ENCODE data around the gene PDLIM5.

PDLIM5 gene

DNA sequence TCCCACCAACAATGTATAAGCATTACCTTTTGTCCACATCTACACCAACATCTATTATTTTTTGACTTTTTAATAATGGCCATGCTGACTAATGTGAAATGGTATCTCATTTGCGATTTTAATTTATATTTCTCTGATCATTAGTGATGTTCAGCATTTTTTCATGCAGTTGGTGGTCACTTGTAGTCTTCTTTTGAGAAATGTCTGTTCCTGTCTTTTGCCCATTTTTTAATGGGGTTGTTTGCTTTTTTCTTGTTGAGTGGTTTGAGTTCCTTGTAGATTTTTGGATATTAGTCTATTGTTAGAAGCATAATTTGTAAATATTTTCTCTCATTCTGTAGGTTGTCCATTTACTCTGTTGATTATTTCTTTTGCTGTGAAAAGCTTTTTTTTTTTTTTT lies 36.8 kb upstream of the PDLIM5 start:
- H3K27me3 Mint-ChIP-seq, result peaks cover 37% of the 10 kb centered on the region
- H3K9me3 Mint-ChIP-seq, result no peaks in the 10 kb centered on the region
- no peak for DNase-seq
- no peak overlapping the region for H3K4me3 Mint-ChIP-seq
- H3K27ac Mint-ChIP-seq, result no peak overlapping the region
- no peaks in the 10 kb centered on the region for H3K36me3 Mint-ChIP-seq (ENCODE audit: low read depth)
- no peaks in the 10 kb centered on the region for H3K4me1 Mint-ChIP-seq (ENCODE audit: low read depth)

DNA sequence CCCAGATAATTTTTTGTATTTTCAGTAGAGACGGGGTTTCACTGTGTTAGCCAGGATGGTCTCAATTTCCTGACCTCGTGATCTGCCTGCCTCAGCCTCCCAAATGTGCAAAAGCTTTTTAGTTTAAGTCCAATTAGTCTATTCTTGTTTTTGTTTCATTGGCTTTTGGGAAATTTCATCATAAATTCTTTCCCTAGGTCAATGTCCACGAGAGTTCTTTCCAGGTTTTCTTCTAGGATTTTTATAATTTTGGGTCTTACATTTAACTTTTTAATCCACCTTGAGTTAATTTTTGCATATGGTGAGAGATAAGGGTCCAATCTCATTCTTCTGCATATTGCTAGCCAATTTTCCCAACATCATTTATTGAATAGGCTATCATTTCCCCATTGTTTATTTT lies 36.3 kb upstream of the PDLIM5 start:
- Mint-ChIP-seq H3K9me3 (no peaks in the 10 kb centered on the region), H3K27me3 (peaks cover 37% of the 10 kb centered on the region), H3K27ac (no peak overlapping the region), H3K36me3 (ENCODE audit: low read depth) (no peaks in the 10 kb centered on the region), H3K4me3 (no peak overlapping the region), H3K4me1 (ENCODE audit: low read depth) (no peaks in the 10 kb centered on the region)
- no peak for DNase-seq

DNA sequence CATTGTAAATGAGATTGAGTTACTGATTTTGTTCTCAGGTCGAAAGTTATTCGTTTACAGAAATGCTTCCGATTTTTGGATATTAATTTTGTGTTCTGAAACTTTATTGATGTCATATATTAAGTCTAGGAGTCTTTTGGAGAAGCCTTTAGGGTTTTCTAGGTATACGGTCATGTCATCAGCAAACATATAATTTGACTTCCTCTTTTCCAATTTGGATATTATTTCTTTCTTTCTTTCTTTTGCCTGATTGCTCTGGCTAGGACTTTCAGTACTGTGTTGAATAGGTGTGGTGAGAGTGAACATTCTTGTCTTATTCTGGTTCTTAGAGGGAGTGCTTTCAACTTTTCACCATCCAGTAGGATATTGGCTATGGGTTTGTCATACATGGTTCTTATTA lies 35.4 kb upstream of the PDLIM5 start:
- Mint-ChIP-seq H3K4me1 (ENCODE audit: low read depth) (no peaks in the 10 kb centered on the region), H3K9me3 (no peaks in the 10 kb centered on the region), H3K36me3 (ENCODE audit: low read depth) (no peaks in the 10 kb centered on the region), H3K4me3 (no peak overlapping the region), H3K27ac (no peak overlapping the region), H3K27me3 (peaks cover 43% of the 10 kb centered on the region)
- no peak for DNase-seq

DNA sequence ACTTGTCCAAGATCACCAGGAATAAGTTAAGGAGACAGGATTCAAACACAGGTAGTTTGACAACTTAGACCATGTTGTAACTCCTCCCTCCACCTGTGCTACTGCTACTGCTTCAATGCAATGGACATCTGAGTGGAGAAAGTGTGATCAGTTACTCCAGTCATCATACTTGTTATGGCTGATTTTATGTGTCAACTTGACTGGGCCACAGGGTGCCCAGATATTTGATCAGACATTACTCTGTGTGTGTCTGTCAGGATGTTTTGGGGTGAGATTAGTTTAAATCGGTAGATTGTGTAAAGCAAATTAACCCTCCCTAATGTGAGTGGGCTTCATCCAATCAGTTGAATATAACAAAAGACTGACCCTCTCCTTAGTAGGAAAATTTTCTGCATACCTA lies 34.8 kb upstream of the PDLIM5 start:
- H3K9me3 Mint-ChIP-seq, result no peaks in the 10 kb centered on the region
- H3K36me3 Mint-ChIP-seq (ENCODE audit: low read depth), result no peaks in the 10 kb centered on the region
- H3K27me3 Mint-ChIP-seq, result peaks cover 44% of the 10 kb centered on the region
- no peak for DNase-seq
- H3K4me3 Mint-ChIP-seq, result no peak overlapping the region
- H3K27ac Mint-ChIP-seq, result no peak overlapping the region
- H3K4me1 Mint-ChIP-seq (ENCODE audit: low read depth), result no peaks in the 10 kb centered on the region

DNA sequence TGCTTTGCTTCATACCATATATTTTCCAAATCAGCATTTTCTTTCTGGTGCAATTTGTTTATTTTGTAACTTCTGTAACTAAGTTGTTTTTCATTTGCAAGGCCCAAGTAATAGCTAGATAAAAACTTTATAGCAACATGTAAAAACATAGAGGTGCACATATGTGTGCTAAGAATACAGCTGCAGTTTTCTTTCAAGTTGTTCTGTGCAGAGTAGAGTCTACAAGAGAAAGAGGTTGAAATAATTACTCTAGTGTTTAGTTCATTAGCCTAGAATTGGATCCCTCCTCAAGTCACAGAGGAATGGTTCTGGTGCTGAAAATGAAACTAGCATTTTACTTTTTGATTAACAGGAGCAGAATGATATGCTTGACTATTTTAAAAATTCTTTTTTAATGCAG lies 32.2 kb upstream of the PDLIM5 start:
- Mint-ChIP-seq H3K4me1 (ENCODE audit: low read depth) (no peaks in the 10 kb centered on the region), H3K4me3 (no peak overlapping the region), H3K36me3 (ENCODE audit: low read depth) (no peaks in the 10 kb centered on the region), H3K27me3 (peaks cover 43% of the 10 kb centered on the region), H3K27ac (no peak overlapping the region), H3K9me3 (peaks cover 7% of the 10 kb centered on the region)
- DNase-seq, result no peak

DNA sequence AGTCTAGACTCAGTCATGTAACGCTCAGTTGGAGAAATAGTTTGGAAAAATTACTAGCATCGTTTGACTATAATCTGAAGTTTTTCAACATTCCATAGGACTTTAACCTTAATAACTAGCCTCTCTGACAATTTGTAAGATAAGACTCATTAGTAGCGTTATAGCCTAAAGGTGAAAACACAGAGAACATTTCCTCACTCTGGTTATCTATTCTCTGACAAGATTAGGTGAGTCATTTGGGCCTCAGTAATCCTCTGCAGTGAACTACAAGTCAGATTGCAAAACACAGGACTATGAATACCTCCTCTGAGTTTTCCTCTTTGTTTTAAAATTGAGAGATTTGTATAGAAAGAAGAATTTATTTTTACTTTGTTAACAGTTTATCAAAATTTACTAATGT lies 31.8 kb upstream of the PDLIM5 start:
- Mint-ChIP-seq H3K4me3 (no peak overlapping the region), H3K9me3 (peaks cover 10% of the 10 kb centered on the region), H3K27ac (no peak overlapping the region), H3K36me3 (ENCODE audit: low read depth) (no peaks in the 10 kb centered on the region), H3K27me3 (peaks cover 43% of the 10 kb centered on the region), H3K4me1 (ENCODE audit: low read depth) (no peaks in the 10 kb centered on the region)
- no peak for DNase-seq

DNA sequence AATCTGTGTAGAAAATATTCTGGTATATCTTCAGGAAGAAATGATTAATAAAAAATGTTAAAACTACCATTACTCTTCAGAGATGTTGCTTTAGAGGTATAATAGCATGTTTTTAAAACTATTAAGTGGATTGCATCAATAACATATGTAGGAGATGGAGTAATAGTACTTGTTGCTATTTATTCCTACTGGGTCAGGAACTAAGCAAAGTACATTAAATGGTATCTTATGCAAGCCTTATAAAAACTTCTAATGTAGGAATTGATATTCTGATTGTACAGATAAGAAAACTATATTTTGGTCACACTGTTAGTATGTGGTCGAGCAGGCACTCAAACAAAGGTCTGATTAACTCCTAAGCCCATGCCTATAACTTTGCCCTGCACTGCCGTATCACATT lies 31.4 kb upstream of the PDLIM5 start:
- H3K9me3 Mint-ChIP-seq, result peaks cover 11% of the 10 kb centered on the region
- H3K27me3 Mint-ChIP-seq, result peaks cover 43% of the 10 kb centered on the region
- H3K4me3 Mint-ChIP-seq, result no peak overlapping the region
- no peaks in the 10 kb centered on the region for H3K4me1 Mint-ChIP-seq (ENCODE audit: low read depth)
- no peak overlapping the region for H3K27ac Mint-ChIP-seq
- DNase-seq, result no peak
- no peaks in the 10 kb centered on the region for H3K36me3 Mint-ChIP-seq (ENCODE audit: low read depth)

DNA sequence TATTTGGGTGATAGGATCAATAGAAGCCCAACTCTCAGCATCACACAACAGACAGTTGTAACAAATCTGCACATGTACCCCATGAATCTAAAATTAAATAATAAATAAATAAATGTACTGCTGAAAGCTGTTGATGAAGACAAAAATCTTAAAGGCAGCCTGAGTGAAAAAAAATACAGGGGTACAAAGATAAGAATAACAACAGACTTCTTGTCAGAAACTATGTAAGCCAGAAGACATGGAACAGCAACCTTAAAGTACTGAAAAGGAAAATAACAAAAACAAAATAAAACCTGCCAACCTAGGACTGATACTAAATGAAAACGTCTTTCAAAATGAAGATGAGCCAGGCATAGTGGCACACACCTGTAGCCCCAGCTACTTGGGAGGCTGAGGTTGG lies 25.0 kb upstream of the PDLIM5 start:
- DNase-seq, result no peak
- Mint-ChIP-seq H3K36me3 (ENCODE audit: low read depth) (no peaks in the 10 kb centered on the region), H3K4me3 (no peak overlapping the region), H3K27ac (no peak overlapping the region), H3K4me1 (ENCODE audit: low read depth) (no peaks in the 10 kb centered on the region), H3K9me3 (peaks cover 25% of the 10 kb centered on the region), H3K27me3 (peaks cover 11% of the 10 kb centered on the region)

DNA sequence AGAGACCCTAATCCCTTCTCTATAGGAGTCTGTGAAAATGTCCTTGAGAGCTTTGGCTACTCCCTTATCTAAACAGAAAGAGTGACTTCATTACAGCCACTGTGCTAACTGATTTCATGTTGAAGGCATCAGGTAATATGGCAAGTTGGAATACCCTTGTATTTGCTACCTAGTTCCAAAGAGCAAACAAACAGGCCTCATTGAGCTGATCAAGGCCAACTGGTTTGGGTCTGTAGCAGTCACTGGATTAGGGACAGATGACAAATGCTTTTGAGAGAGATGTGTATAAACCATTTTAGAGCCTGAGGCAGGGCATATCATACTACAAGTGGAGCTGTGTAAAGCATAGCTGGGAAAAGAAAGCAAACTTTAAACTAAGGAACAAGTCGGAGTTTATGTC lies 22.9 kb upstream of the PDLIM5 start:
- Mint-ChIP-seq H3K36me3 (ENCODE audit: low read depth) (no peaks in the 10 kb centered on the region), H3K27me3 (no peaks in the 10 kb centered on the region), H3K4me1 (ENCODE audit: low read depth) (no peaks in the 10 kb centered on the region), H3K9me3 (peaks cover 24% of the 10 kb centered on the region), H3K27ac (no peak overlapping the region), H3K4me3 (no peak overlapping the region)
- DNase-seq, result no peak

DNA sequence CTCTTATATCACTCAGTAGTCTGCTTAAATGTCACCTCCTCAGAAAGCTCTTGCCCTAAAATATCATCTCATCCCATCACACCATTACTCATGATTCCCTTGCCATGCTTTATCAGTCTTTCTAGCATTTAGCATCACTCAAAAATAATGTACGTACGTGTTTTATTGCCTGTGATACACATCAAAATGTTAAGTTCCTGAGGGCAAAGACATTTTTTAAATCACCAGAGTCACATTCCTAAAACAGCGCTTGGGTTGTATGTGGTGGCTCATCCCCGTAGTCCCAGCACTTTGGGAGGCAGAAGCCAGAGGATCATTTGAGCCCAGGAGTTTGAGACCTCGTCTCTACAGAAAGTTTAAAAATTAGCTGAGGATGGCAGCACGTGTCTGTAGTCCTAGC lies 21.3 kb upstream of the PDLIM5 start:
- no peak overlapping the region for H3K27ac Mint-ChIP-seq
- no peak for DNase-seq
- no peaks in the 10 kb centered on the region for H3K4me1 Mint-ChIP-seq (ENCODE audit: low read depth)

DNA sequence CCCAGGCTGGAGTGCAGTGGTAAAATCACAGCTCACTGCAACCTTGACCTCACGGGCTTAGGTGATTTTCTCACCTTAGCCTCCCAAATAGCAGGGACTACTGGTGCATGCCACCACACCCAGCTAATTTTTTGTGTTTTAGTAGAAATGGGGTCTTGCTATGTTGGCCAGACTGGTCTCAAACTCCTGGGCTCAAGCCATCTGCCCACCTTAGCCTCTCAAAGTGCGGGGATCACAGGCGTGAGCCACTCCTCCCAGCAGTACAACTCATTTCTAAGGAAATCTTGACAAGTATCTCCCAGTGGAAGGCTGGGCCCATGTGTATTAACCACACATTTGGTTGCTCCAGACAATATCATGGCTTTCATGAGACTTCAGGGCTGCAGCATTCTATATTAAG lies 20.4 kb upstream of the PDLIM5 start:
- Mint-ChIP-seq H3K27ac (no peak overlapping the region), H3K4me1 (ENCODE audit: low read depth) (no peaks in the 10 kb centered on the region), H3K27me3 (peaks cover 3% of the 10 kb centered on the region), H3K4me3 (no peak overlapping the region), H3K9me3 (peaks cover 9% of the 10 kb centered on the region), H3K36me3 (ENCODE audit: low read depth) (no peaks in the 10 kb centered on the region)
- no peak for DNase-seq

More for the DNA sequence above, 21.3 kb upstream of the PDLIM5 start:
- peaks cover 3% of the 10 kb centered on the region for H3K27me3 Mint-ChIP-seq
- H3K4me3 Mint-ChIP-seq, result no peak overlapping the region
- H3K36me3 Mint-ChIP-seq (ENCODE audit: low read depth), result no peaks in the 10 kb centered on the region
- peaks cover 14% of the 10 kb centered on the region for H3K9me3 Mint-ChIP-seq

DNA sequence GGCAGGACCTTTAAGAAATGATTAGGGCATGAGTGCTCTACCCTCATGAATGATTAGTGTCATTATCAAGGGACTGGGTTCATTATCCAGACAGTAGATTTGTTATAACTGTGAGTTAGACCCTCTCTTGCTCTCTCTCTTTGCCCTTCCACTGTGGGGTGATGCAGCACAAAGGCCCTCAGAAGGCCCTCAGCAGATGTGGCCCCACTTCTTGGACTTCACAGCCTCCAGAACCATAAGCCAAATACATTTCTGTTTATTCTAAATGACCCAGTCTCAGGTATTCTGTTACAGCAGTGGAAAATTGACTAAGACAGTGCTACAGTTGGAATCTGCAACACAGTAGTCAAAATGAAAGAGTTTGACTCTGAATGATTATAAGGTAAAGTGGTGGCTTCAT lies 17.2 kb upstream of the PDLIM5 start:
- no peak for DNase-seq
- H3K36me3 Mint-ChIP-seq (ENCODE audit: low read depth), result no peaks in the 10 kb centered on the region
- no peaks in the 10 kb centered on the region for H3K9me3 Mint-ChIP-seq

DNA sequence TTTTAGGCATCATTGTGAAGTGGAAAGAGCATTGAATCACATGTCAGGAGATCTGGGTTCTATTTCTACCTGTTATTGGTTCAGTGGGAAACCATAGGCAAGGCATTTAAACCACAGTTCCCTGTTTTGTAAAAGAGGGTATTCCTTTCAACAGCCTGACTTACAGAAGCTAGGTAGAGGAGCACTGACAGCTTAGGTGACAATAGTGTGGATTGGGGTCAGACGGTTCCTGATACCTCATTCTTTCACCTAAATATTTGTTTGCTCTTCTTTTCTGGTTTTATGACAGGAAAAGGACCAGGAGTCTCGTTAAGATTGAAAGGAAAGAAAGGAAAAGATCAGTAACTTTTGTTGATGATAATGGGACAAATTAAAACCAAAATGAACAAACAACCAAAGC lies 15.9 kb upstream of the PDLIM5 start:
- no peak overlapping the region for H3K4me3 Mint-ChIP-seq

More for the DNA sequence above, 17.2 kb upstream of the PDLIM5 start:
- Mint-ChIP-seq H3K4me1 (ENCODE audit: low read depth) (no peaks in the 10 kb centered on the region), H3K27ac (no peak overlapping the region), H3K27me3 (peaks cover 8% of the 10 kb centered on the region), H3K4me3 (no peak overlapping the region)

DNA sequence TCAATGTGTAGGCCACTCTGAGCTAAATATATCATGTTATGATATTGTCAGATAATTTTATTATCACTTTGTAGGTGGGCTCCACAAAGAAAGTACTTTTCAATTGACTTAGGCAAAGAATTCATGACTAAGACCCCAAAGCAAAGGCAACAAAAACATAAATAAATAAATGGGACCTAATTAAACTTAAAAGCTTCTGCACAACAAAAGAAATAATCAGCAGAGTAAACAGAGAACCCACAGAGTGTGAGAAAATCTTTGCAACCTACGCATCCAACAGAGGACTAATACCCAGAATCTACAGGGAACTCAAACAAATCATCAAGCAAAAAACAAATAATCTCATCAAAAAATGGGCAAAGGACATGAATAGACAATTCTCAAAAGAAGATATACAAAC lies 15.2 kb upstream of the PDLIM5 start:
- peaks cover 8% of the 10 kb centered on the region for H3K27me3 Mint-ChIP-seq
- no peaks in the 10 kb centered on the region for H3K4me1 Mint-ChIP-seq (ENCODE audit: low read depth)
- no peaks in the 10 kb centered on the region for H3K9me3 Mint-ChIP-seq
- H3K4me3 Mint-ChIP-seq, result no peak overlapping the region
- H3K27ac Mint-ChIP-seq, result no peak overlapping the region
- no peak for DNase-seq
- no peaks in the 10 kb centered on the region for H3K36me3 Mint-ChIP-seq (ENCODE audit: low read depth)

More for the DNA sequence above, 15.9 kb upstream of the PDLIM5 start:
- peaks cover 8% of the 10 kb centered on the region for H3K27me3 Mint-ChIP-seq
- H3K9me3 Mint-ChIP-seq, result no peaks in the 10 kb centered on the region
- no peak for DNase-seq
- no peaks in the 10 kb centered on the region for H3K36me3 Mint-ChIP-seq (ENCODE audit: low read depth)
- no peaks in the 10 kb centered on the region for H3K4me1 Mint-ChIP-seq (ENCODE audit: low read depth)
- no peak overlapping the region for H3K27ac Mint-ChIP-seq

DNA sequence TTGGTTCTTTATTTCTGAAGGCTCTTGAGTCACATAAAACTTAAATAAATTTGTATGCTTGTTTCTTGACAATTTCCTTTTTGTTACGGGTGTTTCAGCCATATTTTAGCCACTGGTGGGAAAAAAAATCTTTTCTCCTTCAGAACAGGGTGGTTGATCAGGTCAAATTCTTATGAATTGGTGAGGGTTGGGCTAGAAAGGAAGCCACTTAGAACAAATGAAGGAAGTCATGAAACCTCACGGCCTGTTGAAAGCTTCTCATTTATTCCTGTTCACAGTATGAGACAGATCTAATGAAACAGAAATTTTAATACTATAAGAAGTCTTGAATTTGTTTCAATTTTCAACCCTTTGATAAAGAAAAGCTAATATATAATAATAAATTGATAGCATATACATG lies 12.1 kb upstream of the PDLIM5 start:
- no peaks in the 10 kb centered on the region for H3K36me3 Mint-ChIP-seq (ENCODE audit: low read depth)
- peaks cover 6% of the 10 kb centered on the region for H3K27me3 Mint-ChIP-seq
- H3K4me3 Mint-ChIP-seq, result no peak overlapping the region
- no peaks in the 10 kb centered on the region for H3K4me1 Mint-ChIP-seq (ENCODE audit: low read depth)
- H3K9me3 Mint-ChIP-seq, result no peaks in the 10 kb centered on the region
- DNase-seq, result no peak
- no peak overlapping the region for H3K27ac Mint-ChIP-seq

DNA sequence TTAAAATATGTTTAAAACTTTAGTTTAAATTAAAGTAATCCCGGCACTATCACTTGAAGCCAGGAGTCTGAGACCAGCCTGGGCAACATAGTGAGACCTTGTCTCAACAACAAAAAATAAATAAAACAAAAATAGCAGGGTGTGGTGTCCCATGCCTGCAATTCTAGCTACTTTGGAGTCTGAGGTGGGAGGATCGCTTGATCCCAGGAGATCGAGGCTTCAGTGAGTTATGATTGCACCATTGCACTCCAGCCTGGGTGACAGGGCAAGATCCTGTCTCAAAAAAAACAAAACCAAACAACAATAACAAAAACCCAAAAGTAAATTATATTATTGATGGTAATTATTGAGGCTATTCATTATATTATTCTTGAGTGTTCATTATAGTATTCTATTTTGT lies 9.9 kb upstream of the PDLIM5 start:
- Mint-ChIP-seq H3K36me3 (ENCODE audit: low read depth) (no peaks in the 10 kb centered on the region), H3K4me3 (no peak overlapping the region), H3K27ac (no peak overlapping the region), H3K9me3 (no peaks in the 10 kb centered on the region), H3K4me1 (ENCODE audit: low read depth) (no peaks in the 10 kb centered on the region), H3K27me3 (peaks cover 11% of the 10 kb centered on the region)
- no peak for DNase-seq
